K562 (cell line): ENCODE results near the gene SNX9. TPM values are rescaled to one million over a fixed set of nuclear protein-coding genes. Genes with fewer than 3 reads are reported as not detected.

Experiments used
- ATAC-seq: fragments of 200-7000 bp; cut with Tn5 transposase; 3 replicates; pipeline ENCODE4 v1.9.1; 2020; ENCODE audit warnings: moderate library complexity
- BruUV-seq: library from RNA; stranded (reverse); fragments of 400-500 nt; replicated peaks from 2 replicates; lab custom pipeline; 2021; lab: Mats Ljungman, UMichigan
- CTCF ChIA-PET: fragments of 300-600 bp; formaldehyde crosslinking; extraction: SDS; loops from one replicate; lab custom pipeline; 2021; ENCODE audit warnings: low intra/inter-chr PET ratio; lab: Yijun Ruan, JAX
- POLR2A ChIA-PET: fragments of 300-600, 350-650 bp; sonication (Branson Sonifier 250); formaldehyde crosslinking; extraction: SDS; loops from one replicate; lab custom pipeline; 2021; ENCODE audit warnings: antibody characterized with exemption, inconsistent platforms; lab: Yijun Ruan, JAX
- DNase-seq, 4 experiments: peaks; one replicate each; pipeline versions ENCODE4 v3.0.0 to v3.0.0-alpha.2; 2011 to 2018; ENCODE audit warnings: low spot score in 3 of 4, mixed read lengths in 3 of 4; ENCODE audit errors: extremely low read depth in 1 of 4
- FAIRE-seq: peaks from 2 replicates; lab custom pipeline; 2011; peaks lifted over from hg19 to GRCh38; lab: Jason Lieb, UNC
- H2AFZ ChIP-seq: 2 replicates; pipeline ENCODE4 v1.6.0; 2011; ENCODE audit warnings: low read depth, low read length, control low read depth, inconsistent platforms
- H3K27ac ChIP-seq: fragments of 200-600 bp; 3 replicates; pipeline ENCODE4 v1.8.0; 2011; ENCODE audit warnings: low read depth, mild to moderate bottlenecking, control low read depth, inconsistent platforms, low read length, moderate library complexity, mixed read lengths; ENCODE audit errors: extremely low read depth
- H3K27me3 ChIP-seq, 2 experiments: fragments of 300-600 bp in 1 of 2; 2 replicates in 1 of 2; 3 replicates in 1 of 2; pipeline versions ENCODE4 v1.6.0 to v1.8.0; 2011; ENCODE audit warnings: inconsistent platforms in 2 of 2, low read length in 2 of 2, mild to moderate bottlenecking in 1 of 2, mixed read lengths in 1 of 2, moderate library complexity in 1 of 2; ENCODE audit not compliant: control insufficient read depth in 2 of 2, insufficient read depth in 2 of 2
- H3K36me3 ChIP-seq: fragments of 300-600 bp; 3 replicates; pipeline ENCODE4 v1.8.0; 2011; ENCODE audit warnings: mild to moderate bottlenecking, low read length, inconsistent platforms; ENCODE audit not compliant: control insufficient read depth, insufficient read depth
- H3K4me1 ChIP-seq, 2 experiments: fragments of 200-600 bp in 1 of 2; replicated peaks in 1 of 2; 2 replicates in 1 of 2; 3 replicates in 1 of 2; pipeline versions ENCODE4 v1.5.1 to v1.8.0; 2011; ENCODE audit warnings: inconsistent platforms in 2 of 2, low read length in 2 of 2, mild to moderate bottlenecking in 1 of 2, mixed read lengths in 1 of 2, moderate library complexity in 1 of 2; ENCODE audit not compliant: control insufficient read depth in 2 of 2, insufficient read depth in 2 of 2
- H3K4me2 ChIP-seq: 2 replicates; pipeline ENCODE4 v1.6.1; 2011; ENCODE audit warnings: low read length, control low read depth, inconsistent platforms, mixed read lengths; ENCODE audit not compliant: insufficient read depth
- H3K4me3 ChIP-seq: fragments of 200-600 bp; sonication (generic), shearing (Covaris generic); 2 replicates; pipeline ENCODE4 v1.5.1; 2016; ENCODE audit warnings: control low read depth, inconsistent platforms
- H3K79me2 ChIP-seq: fragments of 200-600 bp; 3 replicates; pipeline ENCODE4 v1.8.0; 2011; ENCODE audit warnings: low read length, inconsistent platforms; ENCODE audit not compliant: control insufficient read depth, insufficient read depth
- H3K9ac ChIP-seq, 2 experiments: 2 replicates each; pipeline versions ENCODE4 v1.6.0 to v1.6.1; 2011; ENCODE audit warnings: low read depth in 2 of 2, low read length in 2 of 2, control low read depth in 1 of 2, inconsistent platforms in 1 of 2, mild to moderate bottlenecking in 1 of 2, mixed read lengths in 1 of 2; ENCODE audit not compliant: insufficient read depth in 1 of 2
- H3K9me1 ChIP-seq: one replicate; pipeline ENCODE4 v1.6.0; 2011; ENCODE audit warnings: inconsistent platforms, mild to moderate bottlenecking, low read length, moderate library complexity; ENCODE audit not compliant: control insufficient read depth, insufficient read depth
- H3K9me3 ChIP-seq: replicated peaks from 2 replicates; pipeline ENCODE4 v1.5.1; 2011; ENCODE audit warnings: low read depth, low read length, inconsistent platforms; ENCODE audit not compliant: control insufficient read depth, insufficient read depth
- H4K20me1 ChIP-seq: replicated peaks from 2 replicates; pipeline ENCODE4 v1.6.1; 2011; ENCODE audit warnings: low read length, inconsistent platforms, mixed read lengths; ENCODE audit not compliant: control insufficient read depth, insufficient read depth
- BMI1 ChIP-seq: fragments of 150-350 bp; IDR thresholded peaks from 2 replicates; pipeline ENCODE4 v1.6.1; 2014; ENCODE audit warnings: low read length
- EGR1 ChIP-seq: fragments of 450-650 bp; conservative IDR thresholded peaks from 2 replicates; pipeline ENCODE4 v1.6.1; 2017; ENCODE audit warnings: mild to moderate bottlenecking
- ESRRA ChIP-seq: fragments of 450-650 bp; IDR thresholded peaks from 2 replicates; pipeline ENCODE4 v1.6.1; 2014; ENCODE audit warnings: low read depth, mild to moderate bottlenecking, moderate library complexity, borderline replicate concordance
- FOXA3 ChIP-seq, 2 experiments: fragments of 450-650 bp in 1 of 2; sonication (generic) in 1 of 2; formaldehyde crosslinking; IDR thresholded peaks in 1 of 2; conservative IDR thresholded peaks in 1 of 2; 2 replicates each; pipeline versions ENCODE4 v1.4.0 to v1.8.0; 2020 to 2022; ENCODE audit warnings: mild to moderate bottlenecking in 2 of 2, missing genetic modification reagents in 1 of 2
- FOXK2 ChIP-seq, 2 experiments: fragments of 450-650 bp; IDR thresholded peaks in 1 of 2; conservative IDR thresholded peaks in 1 of 2; 2 replicates each; pipeline ENCODE4 v1.6.1; 2016; ENCODE audit warnings: low read depth in 2 of 2, mild to moderate bottlenecking in 1 of 2
- HIVEP1 ChIP-seq: fragments of 250-450 bp; sonication (Bioruptor Pico); IDR thresholded peaks from 2 replicates; pipeline ENCODE4 v1.4.0; 2020; ENCODE audit warnings: mild to moderate bottlenecking
- HMG20A ChIP-seq: fragments of 450-650 bp; formaldehyde crosslinking; conservative IDR thresholded peaks from 2 replicates; pipeline ENCODE4 v1.4.0; 2020; ENCODE audit warnings: mild to moderate bottlenecking, mixed read lengths
- KLF13 ChIP-seq: fragments of 450-650 bp; IDR thresholded peaks from 2 replicates; pipeline ENCODE4 v1.6.1; 2016; ENCODE audit warnings: missing genetic modification characterization, low read depth, mild to moderate bottlenecking, missing compliant biosample characterization, moderate library complexity, borderline replicate concordance
- PHF21A ChIP-seq: fragments of 450-650 bp; IDR thresholded peaks from 2 replicates; pipeline ENCODE4 v1.6.1; 2017; ENCODE audit warnings: low read depth, borderline replicate concordance
- POU5F1 ChIP-seq: fragments of 150-350 bp; IDR thresholded peaks from 2 replicates; pipeline ENCODE4 v1.6.1; 2014; ENCODE audit warnings: borderline replicate concordance, low read length, low read depth, mild to moderate bottlenecking; ENCODE audit not compliant: partially characterized antibody
- RNF2 ChIP-seq: sonication (generic); IDR thresholded peaks from 2 replicates; pipeline ENCODE4 v1.6.1; 2016
- ZNF143 ChIP-seq: sonication (generic); formaldehyde crosslinking; IDR thresholded peaks from 2 replicates; pipeline ENCODE4 v1.9.0; 2022; ENCODE audit warnings: mild to moderate bottlenecking, missing genetic modification reagents
- ZNF583 ChIP-seq: fragments of 250-450 bp; sonication (Bioruptor Pico); IDR thresholded peaks from 2 replicates; pipeline ENCODE4 v1.4.0; 2020
- WGBS: fragments of 100-300 bp; shearing (Covaris generic); methylation state at CpG from one replicate; pipeline ENCODE4 v1.1.6; 2016; ENCODE audit warnings: low coverage, mixed read lengths; ENCODE audit not compliant: insufficient coverage; ENCODE audit errors: missing lambda C conversion rate; 5-methylcytosine and 5-hydroxymethylcytosine counted together
- in situ Hi-C: fragments of 300-500 bp; cut with MboI; formaldehyde crosslinking; loops from 4 replicates; pipeline ENCODE4 v1.15.0; 2018; ENCODE audit warnings: inconsistent platforms, mixed read lengths
- intact Hi-C: fragments of 100-400 bp; cut with micrococcal nuclease; formaldehyde crosslinking; loops from 2 replicates; pipeline ENCODE4 v1.14.2; 2022
- polyA plus RNA-seq, 8 experiments: library from polyadenylated mRNA; depleted of rRNA in 4 of 8; stranded (reverse) in 5 of 8; unstranded in 3 of 8; fragments of >200 nt; fragmentation: Nextera tagmentation in 2 of 8; fragmentation: Illumina TruSeq in 1 of 8; extraction: Ambion mirVana in 2 of 8; extraction: Trizol in 1 of 8; gene quantifications; 2 replicates each; pipeline versions ENCODE4 v1.2.1 to v1.2.3, GENCODE V29; 2011 to 2014; ENCODE audit warnings: inconsistent platforms in 1 of 8, missing spikeins in 1 of 8
- total RNA-seq, 7 experiments: library from RNA; depleted of rRNA in 6 of 7; stranded (reverse); fragments of >200 nt in 6 of 7; fragmentation: Illumina TruSeq in 2 of 7; extraction: Trizol in 2 of 7; gene quantifications; 2 replicates each; pipeline versions ENCODE4 v1.2.1 to v1.2.3, GENCODE V29; 2011 to 2021; ENCODE audit warnings: low replicate concordance in 1 of 7
- TF ChIP-seq, protein P1 (sequence below): fragments of 150-350 bp; conservative IDR thresholded peaks from 2 replicates; pipeline ENCODE4 v1.6.1; 2014; ENCODE audit warnings: low read length
- TF ChIP-seq, protein P2 (sequence below): fragments of 450-650 bp; IDR thresholded peaks from 2 replicates; pipeline ENCODE4 v1.6.1; 2014; ENCODE audit warnings: low read depth, mild to moderate bottlenecking, moderate library complexity, borderline replicate concordance

SNX9 gene
- total and polyA plus RNA-seq, 9 of the 15 experiments (the other 6 are each of a cell fraction or from before 2014, with no cell fraction given), result 6.0 to 81.7 (median 57.1) TPM

DNA sequence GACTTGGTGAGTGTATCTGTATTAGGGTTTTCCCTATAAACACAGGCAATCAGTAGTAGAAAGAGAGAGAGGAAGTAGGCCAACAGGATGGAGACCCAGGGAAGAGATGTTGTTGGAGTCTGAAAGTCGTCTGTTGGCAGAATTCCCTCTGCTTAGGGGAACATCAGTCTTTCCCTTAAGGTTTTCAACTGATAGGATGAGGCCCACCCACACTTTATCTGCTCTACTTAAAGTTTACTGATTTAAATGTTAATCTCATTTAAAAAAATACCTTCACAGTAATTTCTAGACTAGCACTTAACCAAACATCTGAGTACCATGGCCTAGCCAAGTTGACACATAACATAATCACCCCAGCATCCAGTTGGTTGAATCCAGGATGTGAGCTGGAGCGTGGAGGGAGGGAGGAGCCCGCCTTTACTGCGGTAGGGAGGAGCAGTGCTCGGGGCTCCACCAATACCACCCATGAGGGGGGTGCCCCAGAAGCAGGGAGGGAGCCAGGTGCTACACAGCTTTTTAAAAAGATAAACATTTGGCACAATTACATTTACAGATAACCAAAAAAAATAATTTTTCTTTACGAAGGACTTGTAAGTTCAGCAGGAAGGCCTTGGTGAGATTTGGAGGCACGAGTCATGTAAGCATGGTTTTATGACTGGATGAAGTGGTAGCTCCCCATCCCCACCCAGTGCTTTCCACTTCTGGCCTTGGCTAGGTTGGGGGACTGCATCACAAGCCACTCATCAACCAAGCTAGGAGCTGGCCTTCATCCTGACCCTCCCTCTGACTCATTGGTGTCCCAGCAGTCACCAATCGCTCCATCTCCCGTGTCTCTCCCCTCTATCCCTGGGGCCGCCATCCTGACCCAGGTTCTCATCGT, 18.4 kb upstream of the SNX9 start (continued):
- TF ChIP-seq FOXK2 (conservative IDR thresholded peaks at IDR 0.05 in 1 of 2, IDR thresholded peaks at IDR 0.05 in 1 of 2; ENCODE audit: low read depth in 2 of 2), result peak in 1 of 2 experiments; percentile 90; a peak in 2 of 4 replicates

DNA sequence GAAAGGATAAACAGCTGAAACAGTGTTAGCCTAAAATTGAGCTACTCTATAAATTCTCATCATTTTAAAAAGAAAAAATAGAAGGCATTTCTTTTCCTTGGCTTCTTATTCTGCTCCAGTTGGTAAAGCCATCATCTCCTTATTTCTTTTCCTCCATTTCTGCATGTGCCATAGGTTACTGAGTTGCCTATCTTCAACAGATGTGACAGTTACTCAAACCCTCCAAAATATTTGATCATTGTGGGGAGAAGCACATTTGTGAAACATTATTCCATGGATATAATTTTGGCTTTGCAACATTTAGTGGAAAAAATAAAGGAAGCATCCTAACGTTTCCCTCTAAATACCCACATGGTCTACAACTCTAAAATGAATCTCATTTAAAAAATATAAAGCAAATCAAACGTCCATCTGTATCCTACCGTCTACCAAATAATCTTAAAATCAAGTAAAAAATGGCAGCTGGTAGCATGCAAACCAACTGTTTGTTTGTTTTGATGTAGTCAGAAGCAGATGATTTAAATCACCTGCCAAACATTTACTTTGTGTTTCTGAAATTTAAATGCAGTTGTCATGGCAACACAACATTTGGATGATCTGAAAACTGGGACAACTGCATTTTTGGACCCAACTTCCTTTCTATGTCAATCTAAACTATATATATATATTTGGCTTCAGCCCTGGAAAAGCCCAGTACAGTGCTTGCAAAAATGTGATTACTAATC, 16.8 kb upstream of the SNX9 start:
- FAIRE-seq, result no peak
- POLR2A ChIA-PET, result interaction anchor here (0.6 to 1.5 kb wide), 4 partner anchors 9 to 137 kb away, joined by 3 to 5 read pairs (median 4); no protein-coding TSS in a partner anchor
- in situ Hi-C loops, result no loop called here
- TF ChIP-seq EGR1 (no peak), BMI1 (0 out of 2 replicates have a peak, but pooled peaks have one; percentile 54), HIVEP1 (CRISPR knock-in tag) (no peak), FOXA3 (CRISPR knock-in tag; conservative IDR thresholded peaks at IDR 0.05 in 1 of 2, IDR thresholded peaks at IDR 0.05 in 1 of 2) (no peak), HMG20A (CRISPR knock-in tag) (no peak), KLF13 (tag) (no peak), RNF2 (no peak), ZNF583 (CRISPR knock-in tag) (no peak), ZNF143 (CRISPR knock-in tag) (no peak), ESRRA (no peak), POU5F1 (no peak), PHF21A (no peak)
- TF ChIP-seq, protein P1, sequence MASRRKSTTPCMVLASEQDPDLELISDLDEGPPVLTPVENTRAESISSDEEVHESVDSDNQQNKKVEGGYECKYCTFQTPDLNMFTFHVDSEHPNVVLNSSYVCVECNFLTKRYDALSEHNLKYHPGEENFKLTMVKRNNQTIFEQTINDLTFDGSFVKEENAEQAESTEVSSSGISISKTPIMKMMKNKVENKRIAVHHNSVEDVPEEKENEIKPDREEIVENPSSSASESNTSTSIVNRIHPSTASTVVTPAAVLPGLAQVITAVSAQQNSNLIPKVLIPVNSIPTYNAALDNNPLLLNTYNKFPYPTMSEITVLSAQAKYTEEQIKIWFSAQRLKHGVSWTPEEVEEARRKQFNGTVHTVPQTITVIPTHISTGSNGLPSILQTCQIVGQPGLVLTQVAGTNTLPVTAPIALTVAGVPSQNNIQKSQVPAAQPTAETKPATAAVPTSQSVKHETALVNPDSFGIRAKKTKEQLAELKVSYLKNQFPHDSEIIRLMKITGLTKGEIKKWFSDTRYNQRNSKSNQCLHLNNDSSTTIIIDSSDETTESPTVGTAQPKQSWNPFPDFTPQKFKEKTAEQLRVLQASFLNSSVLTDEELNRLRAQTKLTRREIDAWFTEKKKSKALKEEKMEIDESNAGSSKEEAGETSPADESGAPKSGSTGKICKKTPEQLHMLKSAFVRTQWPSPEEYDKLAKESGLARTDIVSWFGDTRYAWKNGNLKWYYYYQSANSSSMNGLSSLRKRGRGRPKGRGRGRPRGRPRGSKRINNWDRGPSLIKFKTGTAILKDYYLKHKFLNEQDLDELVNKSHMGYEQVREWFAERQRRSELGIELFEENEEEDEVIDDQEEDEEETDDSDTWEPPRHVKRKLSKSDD, result no peak
- TF ChIP-seq, protein P2, sequence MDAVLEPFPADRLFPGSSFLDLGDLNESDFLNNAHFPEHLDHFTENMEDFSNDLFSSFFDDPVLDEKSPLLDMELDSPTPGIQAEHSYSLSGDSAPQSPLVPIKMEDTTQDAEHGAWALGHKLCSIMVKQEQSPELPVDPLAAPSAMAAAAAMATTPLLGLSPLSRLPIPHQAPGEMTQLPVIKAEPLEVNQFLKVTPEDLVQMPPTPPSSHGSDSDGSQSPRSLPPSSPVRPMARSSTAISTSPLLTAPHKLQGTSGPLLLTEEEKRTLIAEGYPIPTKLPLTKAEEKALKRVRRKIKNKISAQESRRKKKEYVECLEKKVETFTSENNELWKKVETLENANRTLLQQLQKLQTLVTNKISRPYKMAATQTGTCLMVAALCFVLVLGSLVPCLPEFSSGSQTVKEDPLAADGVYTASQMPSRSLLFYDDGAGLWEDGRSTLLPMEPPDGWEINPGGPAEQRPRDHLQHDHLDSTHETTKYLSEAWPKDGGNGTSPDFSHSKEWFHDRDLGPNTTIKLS, result no peak

More for the DNA sequence above, 16.8 kb upstream of the SNX9 start:
- Histone ChIP-seq H2AFZ (peak overlapping the region; percentile 73; the same call in 1 of the 2 replicates), H3K4me3 (no peak overlapping the region), H3K27me3 (no peaks in the 10 kb centered on the region), H3K4me1 (peaks cover 12 to 28% of the 10 kb centered on the region in 2 experiments), H3K9me1 (no peaks in the 10 kb centered on the region), H3K9ac (no peak overlapping the region), H3K4me2 (no peak overlapping the region), H3K79me2 (no peaks in the 10 kb centered on the region), H3K9me3 (peaks cover 9% of the 10 kb centered on the region), H3K36me3 (no peaks in the 10 kb centered on the region), H4K20me1 (no peaks in the 10 kb centered on the region), H3K27ac (no peak overlapping the region)
- WGBS, result 42% methylated on average over 3 of the region's 3 CpGs
- ATAC-seq, result no peak
- intact Hi-C loops, result no loop called here
- BruUV-seq, result no TSS peak
- CTCF ChIA-PET, result no interaction called here
- no peak for DNase-seq
